Panc1 (cell line): ENCODE data around the gene PHEX.

Experiments used
- POLR2AphosphoS5 ChIP-seq: IDR thresholded peaks from 2 replicates; pipeline ENCODE4 v1.6.1; 2012; ENCODE audit warnings: mild to moderate bottlenecking, low read depth, low read length, moderate library complexity
- TCF7L2 ChIP-seq: IDR thresholded peaks from 2 replicates; pipeline ENCODE4 v1.6.1; 2011; ENCODE audit warnings: mild to moderate bottlenecking, low read depth, low read length, inconsistent platforms
- TF ChIP-seq, protein P1 (sequence below): fragments of 450-650 bp; IDR thresholded peaks from 2 replicates; pipeline ENCODE4 v1.5.1; 2017; ENCODE audit warnings: mild to moderate bottlenecking
- TF ChIP-seq, protein P2 (sequence below), 2 experiments: IDR thresholded peaks; 2 replicates each; pipeline ENCODE4 v1.6.1; 2011 to 2012; ENCODE audit warnings: low read depth in 2 of 2, control low read depth in 1 of 2, low read length in 1 of 2, mild to moderate bottlenecking in 1 of 2, moderate library complexity in 1 of 2; ENCODE audit not compliant: insufficient read depth in 1 of 2

DNA sequence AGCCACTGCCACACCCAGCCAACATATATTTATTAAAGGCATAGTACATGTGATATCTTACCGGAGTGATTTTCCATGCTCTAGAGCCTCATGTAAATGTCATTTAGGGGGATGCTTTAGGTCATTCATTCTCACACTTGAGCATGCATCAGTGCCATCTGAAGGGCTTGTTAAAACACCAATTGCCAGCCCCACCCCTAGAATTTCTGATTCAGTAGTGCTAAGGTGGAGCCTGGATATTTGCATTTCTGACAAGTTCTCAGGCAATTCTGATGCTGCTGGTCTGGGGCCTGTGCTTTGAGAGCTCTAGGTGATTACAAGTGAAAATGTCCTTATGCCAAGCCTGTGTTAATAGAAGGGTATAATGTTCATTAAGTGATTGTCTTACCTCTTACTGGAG is 107.7 kb downstream of the PHEX start:
- TF ChIP-seq, protein P1, sequence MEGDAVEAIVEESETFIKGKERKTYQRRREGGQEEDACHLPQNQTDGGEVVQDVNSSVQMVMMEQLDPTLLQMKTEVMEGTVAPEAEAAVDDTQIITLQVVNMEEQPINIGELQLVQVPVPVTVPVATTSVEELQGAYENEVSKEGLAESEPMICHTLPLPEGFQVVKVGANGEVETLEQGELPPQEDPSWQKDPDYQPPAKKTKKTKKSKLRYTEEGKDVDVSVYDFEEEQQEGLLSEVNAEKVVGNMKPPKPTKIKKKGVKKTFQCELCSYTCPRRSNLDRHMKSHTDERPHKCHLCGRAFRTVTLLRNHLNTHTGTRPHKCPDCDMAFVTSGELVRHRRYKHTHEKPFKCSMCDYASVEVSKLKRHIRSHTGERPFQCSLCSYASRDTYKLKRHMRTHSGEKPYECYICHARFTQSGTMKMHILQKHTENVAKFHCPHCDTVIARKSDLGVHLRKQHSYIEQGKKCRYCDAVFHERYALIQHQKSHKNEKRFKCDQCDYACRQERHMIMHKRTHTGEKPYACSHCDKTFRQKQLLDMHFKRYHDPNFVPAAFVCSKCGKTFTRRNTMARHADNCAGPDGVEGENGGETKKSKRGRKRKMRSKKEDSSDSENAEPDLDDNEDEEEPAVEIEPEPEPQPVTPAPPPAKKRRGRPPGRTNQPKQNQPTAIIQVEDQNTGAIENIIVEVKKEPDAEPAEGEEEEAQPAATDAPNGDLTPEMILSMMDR: no peak
- TF ChIP-seq, protein P2, sequence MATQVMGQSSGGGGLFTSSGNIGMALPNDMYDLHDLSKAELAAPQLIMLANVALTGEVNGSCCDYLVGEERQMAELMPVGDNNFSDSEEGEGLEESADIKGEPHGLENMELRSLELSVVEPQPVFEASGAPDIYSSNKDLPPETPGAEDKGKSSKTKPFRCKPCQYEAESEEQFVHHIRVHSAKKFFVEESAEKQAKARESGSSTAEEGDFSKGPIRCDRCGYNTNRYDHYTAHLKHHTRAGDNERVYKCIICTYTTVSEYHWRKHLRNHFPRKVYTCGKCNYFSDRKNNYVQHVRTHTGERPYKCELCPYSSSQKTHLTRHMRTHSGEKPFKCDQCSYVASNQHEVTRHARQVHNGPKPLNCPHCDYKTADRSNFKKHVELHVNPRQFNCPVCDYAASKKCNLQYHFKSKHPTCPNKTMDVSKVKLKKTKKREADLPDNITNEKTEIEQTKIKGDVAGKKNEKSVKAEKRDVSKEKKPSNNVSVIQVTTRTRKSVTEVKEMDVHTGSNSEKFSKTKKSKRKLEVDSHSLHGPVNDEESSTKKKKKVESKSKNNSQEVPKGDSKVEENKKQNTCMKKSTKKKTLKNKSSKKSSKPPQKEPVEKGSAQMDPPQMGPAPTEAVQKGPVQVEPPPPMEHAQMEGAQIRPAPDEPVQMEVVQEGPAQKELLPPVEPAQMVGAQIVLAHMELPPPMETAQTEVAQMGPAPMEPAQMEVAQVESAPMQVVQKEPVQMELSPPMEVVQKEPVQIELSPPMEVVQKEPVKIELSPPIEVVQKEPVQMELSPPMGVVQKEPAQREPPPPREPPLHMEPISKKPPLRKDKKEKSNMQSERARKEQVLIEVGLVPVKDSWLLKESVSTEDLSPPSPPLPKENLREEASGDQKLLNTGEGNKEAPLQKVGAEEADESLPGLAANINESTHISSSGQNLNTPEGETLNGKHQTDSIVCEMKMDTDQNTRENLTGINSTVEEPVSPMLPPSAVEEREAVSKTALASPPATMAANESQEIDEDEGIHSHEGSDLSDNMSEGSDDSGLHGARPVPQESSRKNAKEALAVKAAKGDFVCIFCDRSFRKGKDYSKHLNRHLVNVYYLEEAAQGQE (IDR thresholded peaks at IDR 0.05; ENCODE audit: insufficient read depth in 1 of 2, low read depth in 2 of 2, low read length in 1 of 2): no peak
- TF ChIP-seq POLR2AphosphoS5 (no peak), TCF7L2 (no peak)
